Nephron progenitor cell (in vitro differentiated cells): ENCODE results near the gene CDKN2B-AS1.

Experiments used
- DNase-seq: peaks from one replicate; pipeline ENCODE4 v3.0.0; 2021
- H3K27ac Mint-ChIP-seq: 2 replicates; pipeline ENCODE4 v1.8.0; 2021; ENCODE audit warnings: mild to moderate bottlenecking, moderate library complexity, mixed read lengths
- H3K27me3 Mint-ChIP-seq: 2 replicates; pipeline ENCODE4 v1.8.0; 2021; ENCODE audit warnings: mild to moderate bottlenecking, low read depth, mixed read lengths; ENCODE audit not compliant: poor library complexity
- H3K36me3 Mint-ChIP-seq: 2 replicates; pipeline ENCODE4 v1.8.0; 2021; ENCODE audit warnings: low read depth, mixed read lengths
- H3K4me1 Mint-ChIP-seq: 2 replicates; pipeline ENCODE4 v1.8.0; 2021; ENCODE audit warnings: mixed read lengths
- H3K4me3 Mint-ChIP-seq: 2 replicates; pipeline ENCODE4 v1.8.0; 2021; ENCODE audit warnings: mild to moderate bottlenecking, moderate library complexity, mixed read lengths
- H3K9me3 Mint-ChIP-seq: 2 replicates; pipeline ENCODE4 v1.8.0; 2021; ENCODE audit warnings: mild to moderate bottlenecking, moderate library complexity, mixed read lengths
- CTCF ChIP-seq: fragments of 200-600 bp; sonication (generic); IDR thresholded peaks from 2 replicates; pipeline ENCODE4 v1.5.0; 2021; ENCODE audit warnings: antibody characterized with exemption

CDKN2B-AS1 gene

GRCh38 chr9:22120159-22120549, 125.6 kb downstream of the CDKN2B-AS1 start:
- Mint-ChIP-seq H3K4me3 (no peak overlapping the region), H3K27me3 (peaks cover 3% of the 10 kb centered on the region), H3K9me3 (peaks cover 23% of the 10 kb centered on the region), H3K27ac (no peak overlapping the region), H3K36me3 (peaks cover 16% of the 10 kb centered on the region), H3K4me1 (peaks cover 50% of the 10 kb centered on the region)
- DNase-seq, result no peak
- TF ChIP-seq CTCF, result no peak

GRCh38 chr9:22120595-22120994, 126.0 kb downstream of the CDKN2B-AS1 start:
- Mint-ChIP-seq H3K27ac (no peak overlapping the region), H3K4me3 (no peak overlapping the region), H3K27me3 (peaks cover 3% of the 10 kb centered on the region), H3K4me1 (peaks cover 52% of the 10 kb centered on the region), H3K36me3 (peaks cover 16% of the 10 kb centered on the region), H3K9me3 (peaks cover 23% of the 10 kb centered on the region)
- TF ChIP-seq CTCF, result no peak
- DNase-seq, result no peak

GRCh38 chr9:22124263-22125011, 129.8 kb downstream of the CDKN2B-AS1 start:
- Mint-ChIP-seq H3K27ac (peak overlapping the region; percentile 76), H3K27me3 (peaks cover 3% of the 10 kb centered on the region), H3K4me1 (peaks cover 32% of the 10 kb centered on the region), H3K4me3 (peak overlapping the region; percentile 59), H3K9me3 (peaks cover 23% of the 10 kb centered on the region), H3K36me3 (peaks cover 16% of the 10 kb centered on the region)
- TF ChIP-seq CTCF, result no peak
- no peak for DNase-seq

- H3K4me1 Mint-ChIP-seq, result peaks cover 31% of the 10 kb centered on the region
- H3K4me3 Mint-ChIP-seq, result no peak overlapping the region
- DNase-seq, result no peak
- H3K27me3 Mint-ChIP-seq, result no peaks in the 10 kb centered on the region
- no peak overlapping the region for H3K27ac Mint-ChIP-seq
- H3K9me3 Mint-ChIP-seq, result no peaks in the 10 kb centered on the region
- no peak for TF ChIP-seq CTCF
- H3K36me3 Mint-ChIP-seq, result no peaks in the 10 kb centered on the region
Observed at GRCh38 chr9:22129133-22129532, 134.5 kb downstream of the CDKN2B-AS1 start.

- Mint-ChIP-seq H3K4me3 (no peak overlapping the region), H3K9me3 (no peaks in the 10 kb centered on the region), H3K4me1 (peaks cover 26% of the 10 kb centered on the region), H3K36me3 (no peaks in the 10 kb centered on the region), H3K27me3 (no peaks in the 10 kb centered on the region), H3K27ac (no peak overlapping the region)
- no peak for DNase-seq
- TF ChIP-seq CTCF, result no peak
Observed at GRCh38 chr9:22129633-22130032, 135.0 kb downstream of the CDKN2B-AS1 start.

GRCh38 chr9:22131817-22132216, 137.2 kb downstream of the CDKN2B-AS1 start:
- H3K4me1 Mint-ChIP-seq, result peaks cover 18% of the 10 kb centered on the region
- H3K9me3 Mint-ChIP-seq, result no peaks in the 10 kb centered on the region
- no peak for TF ChIP-seq CTCF
- no peak overlapping the region for H3K4me3 Mint-ChIP-seq
- H3K27ac Mint-ChIP-seq, result no peak overlapping the region
- H3K36me3 Mint-ChIP-seq, result no peaks in the 10 kb centered on the region
- DNase-seq, result no peak
- H3K27me3 Mint-ChIP-seq, result peaks cover 3% of the 10 kb centered on the region
